SK-N-MC (cell line): Measurements from ENCODE around the gene ING3.

Experiments
- DNase-seq: peaks from one replicate; pipeline ENCODE4 v3.0.0-alpha.2; 2011; ENCODE audit warnings: low read depth, low spot score
- H3K27ac ChIP-seq: fragments of 200-600 bp; sonication (generic); 2 replicates; pipeline ENCODE4 v1.5.1; 2016; ENCODE audit warnings: mixed run types
- H3K36me3 ChIP-seq: fragments of 200-600 bp; sonication (generic); 2 replicates; pipeline ENCODE4 v1.6.1; 2017; ENCODE audit warnings: antibody characterized with exemption, low read length, mixed read lengths; ENCODE audit not compliant: insufficient read depth
- H3K4me3 ChIP-seq: fragments of 200-600 bp; sonication (generic); 2 replicates; pipeline ENCODE4 v1.5.1; 2016
- H3K9ac ChIP-seq: fragments of 200-600 bp; sonication (generic); 2 replicates; pipeline ENCODE4 v1.8.0; 2017; ENCODE audit warnings: mixed run types, mixed read lengths; ENCODE audit not compliant: insufficient read length
- H3K9me3 ChIP-seq: fragments of 200-600 bp; sonication (generic); 2 replicates; pipeline ENCODE4 v1.6.1; 2017; ENCODE audit warnings: low read depth, mild to moderate bottlenecking, antibody characterized with exemption, low read length, moderate library complexity, mixed read lengths
- EZH2 ChIP-seq: fragments of 200-600 bp; sonication (generic); IDR thresholded peaks from one replicate; pipeline ENCODE4 v1.6.1; 2017; ENCODE audit warnings: antibody characterized with exemption
- FOXP2 ChIP-seq: optimal IDR thresholded peaks from 2 replicates; pipeline ENCODE3; 2011; ENCODE audit warnings: mild to moderate bottlenecking, moderate library complexity; ENCODE audit not compliant: insufficient read depth; ENCODE audit errors: extremely low read length, control extremely low read depth
- POLR2AphosphoS5 ChIP-seq: IDR thresholded peaks from 2 replicates; pipeline ENCODE4 v1.6.1; 2012; ENCODE audit warnings: mild to moderate bottlenecking, low read depth, low read length, borderline replicate concordance

Gene ING3

GRCh38 chr7:120994512-120995410, 44.2 kb downstream of the ING3 start:
- no peak overlapping the region for H3K27ac ChIP-seq
- no peaks in the 10 kb centered on the region for H3K9me3 ChIP-seq
- no peak overlapping the region for H3K4me3 ChIP-seq
- no peaks in the 10 kb centered on the region for H3K36me3 ChIP-seq
- no peak overlapping the region for H3K9ac ChIP-seq
- DNase-seq, result no peak
- TF ChIP-seq EZH2, result no peak
- TF ChIP-seq POLR2AphosphoS5, result no peak
- TF ChIP-seq FOXP2, result no peak

DNA sequence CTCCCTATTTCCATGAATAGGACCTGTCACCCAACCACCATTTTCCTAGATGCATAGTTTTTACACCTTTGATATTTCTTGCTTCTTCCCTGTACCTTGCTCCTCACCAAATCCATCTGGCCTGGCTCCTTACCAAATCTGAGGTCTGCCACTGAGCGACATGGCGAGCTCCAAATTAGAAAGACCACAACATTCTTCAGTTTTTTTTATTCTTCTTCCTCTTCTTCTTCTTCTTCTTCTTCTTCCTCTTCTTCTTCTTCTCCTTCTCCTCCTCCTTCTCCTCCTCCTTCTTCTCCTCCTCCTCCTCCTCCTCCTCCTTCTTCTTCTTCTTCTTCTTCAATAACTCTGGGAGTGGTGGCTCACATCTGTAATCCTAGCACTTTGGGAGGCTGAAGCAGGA, 45.1 kb downstream of the ING3 start:
- no peaks in the 10 kb centered on the region for H3K36me3 ChIP-seq
- no peak overlapping the region for H3K9ac ChIP-seq
- no peak for DNase-seq
- TF ChIP-seq POLR2AphosphoS5, result no peak
- no peak for TF ChIP-seq FOXP2
- no peak for TF ChIP-seq EZH2
- H3K9me3 ChIP-seq, result no peaks in the 10 kb centered on the region
- no peak overlapping the region for H3K4me3 ChIP-seq
- no peak overlapping the region for H3K27ac ChIP-seq

DNA sequence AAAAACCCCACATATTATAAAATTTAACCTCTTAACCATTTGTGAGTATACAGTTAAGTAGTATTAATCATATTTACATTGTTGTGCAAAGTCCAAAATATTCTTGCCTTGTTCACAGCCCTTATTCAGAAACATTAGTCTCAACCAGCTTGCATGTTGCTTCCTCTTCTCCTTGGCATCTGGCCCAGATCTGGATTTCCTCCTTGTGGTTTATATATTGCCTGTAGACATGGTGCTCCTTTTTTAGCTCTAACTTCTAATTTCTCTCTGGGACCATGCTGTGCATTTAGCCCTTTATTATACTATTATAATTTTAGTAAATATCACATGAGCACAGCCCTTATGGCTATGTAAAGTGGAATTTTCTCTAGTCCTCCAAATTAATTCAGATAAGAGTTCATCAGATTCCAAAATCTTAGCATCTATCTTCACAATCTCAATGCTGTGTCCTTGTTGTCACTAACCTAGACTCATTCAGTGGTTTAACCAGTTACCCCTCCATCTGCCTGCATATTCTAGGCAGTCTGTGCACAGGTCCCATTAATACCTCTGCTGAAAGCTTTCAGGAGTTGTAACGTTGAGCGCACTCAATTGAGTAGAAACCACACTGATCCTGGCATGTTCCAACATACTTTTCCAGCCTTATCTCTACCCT, 45.9 kb downstream of the ING3 start:
- 0 out of 2 replicates have a peak overlapping the region, but pooled peaks have one; percentile 17 for H3K4me3 ChIP-seq
- H3K9me3 ChIP-seq, result no peaks in the 10 kb centered on the region
- TF ChIP-seq POLR2AphosphoS5, result peak; percentile 80
- TF ChIP-seq EZH2, result no peak
- peak; percentile 96 for TF ChIP-seq FOXP2
- DNase-seq, result peak; percentile 100
- H3K36me3 ChIP-seq, result no peaks in the 10 kb centered on the region
- no peak overlapping the region for H3K9ac ChIP-seq
- no peak overlapping the region for H3K27ac ChIP-seq

DNA sequence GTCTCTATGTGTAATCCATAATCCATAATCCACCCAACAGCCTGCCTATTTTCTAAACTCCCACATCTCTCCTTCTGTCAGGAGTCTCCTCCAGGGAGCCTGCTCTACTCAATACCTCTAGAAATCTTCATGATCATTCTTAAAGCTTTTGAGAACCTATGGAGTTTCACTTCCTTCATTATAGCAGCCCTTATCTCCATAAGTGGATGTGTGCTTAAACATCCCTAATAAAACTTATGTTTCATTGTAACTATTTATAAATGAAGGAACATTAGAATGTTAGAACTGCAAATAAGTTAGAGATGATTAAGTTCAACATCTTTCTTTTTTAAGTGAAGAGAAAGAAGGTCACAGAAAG, 46.4 kb downstream of the ING3 start:
- Histone ChIP-seq H3K36me3 (no peaks in the 10 kb centered on the region), H3K9me3 (no peaks in the 10 kb centered on the region), H3K4me3 (0 out of 2 replicates have a peak overlapping the region, but pooled peaks have one; percentile 17), H3K27ac (no peak overlapping the region), H3K9ac (no peak overlapping the region)
- TF ChIP-seq POLR2AphosphoS5, result no peak
- TF ChIP-seq EZH2, result no peak
- no peak for TF ChIP-seq FOXP2
- no peak for DNase-seq

- H3K4me3 ChIP-seq, result no peak overlapping the region
- no peaks in the 10 kb centered on the region for H3K9me3 ChIP-seq
- no peak overlapping the region for H3K9ac ChIP-seq
- peak; percentile 82 for DNase-seq
- TF ChIP-seq FOXP2 (no peak), POLR2AphosphoS5 (peak; percentile 26; the same call in 1 of the 2 replicates)
- H3K36me3 ChIP-seq, result no peaks in the 10 kb centered on the region
- H3K27ac ChIP-seq, result no peak overlapping the region
Measured at GRCh38 chr7:120997882-120998474, 47.4 kb downstream of the ING3 start.

- H3K9ac ChIP-seq, result no peak overlapping the region
- H3K9me3 ChIP-seq, result no peaks in the 10 kb centered on the region
- no peak for TF ChIP-seq EZH2
- TF ChIP-seq FOXP2, result no peak
- TF ChIP-seq POLR2AphosphoS5, result no peak
- no peak overlapping the region for H3K4me3 ChIP-seq
- H3K27ac ChIP-seq, result no peak overlapping the region
- H3K36me3 ChIP-seq, result no peaks in the 10 kb centered on the region
- DNase-seq, result no peak
Measured at GRCh38 chr7:120998520-120998919, 47.9 kb downstream of the ING3 start.

DNA sequence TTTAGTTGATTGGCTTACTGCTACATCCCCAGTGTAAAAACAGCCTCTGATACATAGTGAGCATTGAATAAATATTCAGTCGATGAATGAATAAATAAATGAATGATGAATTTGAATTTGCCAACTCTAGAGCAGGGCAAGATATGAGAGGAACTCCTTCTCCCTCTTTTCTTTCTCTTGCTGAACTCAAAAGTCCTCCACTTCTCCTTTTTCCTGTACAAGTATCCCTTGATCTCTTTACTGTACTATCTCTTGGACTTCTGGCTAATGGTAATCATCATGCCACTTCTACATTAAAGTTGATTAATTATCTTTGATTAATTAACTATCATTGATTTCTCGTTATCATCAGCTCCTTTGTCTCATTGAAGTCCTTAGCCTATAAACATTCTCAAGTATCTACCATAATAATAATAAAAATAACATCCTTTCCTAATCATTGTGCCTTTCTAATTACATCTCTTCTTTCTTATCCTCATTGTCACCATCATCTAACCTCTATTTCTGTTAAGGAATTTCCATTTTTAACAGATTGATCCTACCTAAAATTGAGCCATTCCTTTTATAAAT, 48.5 kb downstream of the ING3 start:
- no peaks in the 10 kb centered on the region for H3K36me3 ChIP-seq
- no peaks in the 10 kb centered on the region for H3K9me3 ChIP-seq
- H3K9ac ChIP-seq, result no peak overlapping the region
- TF ChIP-seq POLR2AphosphoS5 (no peak), EZH2 (no peak), FOXP2 (no peak)
- no peak for DNase-seq
- H3K27ac ChIP-seq, result no peak overlapping the region
- H3K4me3 ChIP-seq, result no peak overlapping the region

- TF ChIP-seq POLR2AphosphoS5, result no peak
- TF ChIP-seq FOXP2, result no peak
- no peak for TF ChIP-seq EZH2
- Histone ChIP-seq H3K9me3 (no peaks in the 10 kb centered on the region), H3K27ac (no peak overlapping the region), H3K36me3 (no peaks in the 10 kb centered on the region), H3K9ac (no peak overlapping the region), H3K4me3 (no peak overlapping the region)
- no peak for DNase-seq
Measured at GRCh38 chr7:121000081-121000983, 49.8 kb downstream of the ING3 start.
